GM06990 (cell line): ENCODE measurements around the gene ABCC5.
A peak's percentile ranks its signal among the peaks of the same experiment; 100 is the strongest.

Experiments used
- DNase-seq: peaks from one replicate; pipeline ENCODE4 v3.0.0-alpha.2; 2011; ENCODE audit not compliant: insufficient read length; ENCODE audit errors: extremely low read depth
- H3K27me3 ChIP-seq: replicated peaks from 2 replicates; pipeline ENCODE4 v1.6.0; 2011; ENCODE audit warnings: low read length; ENCODE audit not compliant: control insufficient read depth, insufficient read depth
- H3K36me3 ChIP-seq: 2 replicates; pipeline ENCODE4 v1.5.1; 2011; ENCODE audit warnings: low read length; ENCODE audit not compliant: control insufficient read depth, insufficient read depth
- H3K4me3 ChIP-seq: replicated peaks from 2 replicates; pipeline ENCODE4 v1.5.1; 2011; ENCODE audit warnings: low read depth, mild to moderate bottlenecking, control low read depth, low read length
- TF ChIP-seq, protein P1 (sequence below): IDR thresholded peaks from 2 replicates; pipeline ENCODE4 v1.5.1; 2011; ENCODE audit warnings: low read length, control low read depth, mild to moderate bottlenecking, inconsistent platforms; ENCODE audit not compliant: insufficient read depth, poor library complexity, severe bottlenecking

ABCC5 gene

DNA sequence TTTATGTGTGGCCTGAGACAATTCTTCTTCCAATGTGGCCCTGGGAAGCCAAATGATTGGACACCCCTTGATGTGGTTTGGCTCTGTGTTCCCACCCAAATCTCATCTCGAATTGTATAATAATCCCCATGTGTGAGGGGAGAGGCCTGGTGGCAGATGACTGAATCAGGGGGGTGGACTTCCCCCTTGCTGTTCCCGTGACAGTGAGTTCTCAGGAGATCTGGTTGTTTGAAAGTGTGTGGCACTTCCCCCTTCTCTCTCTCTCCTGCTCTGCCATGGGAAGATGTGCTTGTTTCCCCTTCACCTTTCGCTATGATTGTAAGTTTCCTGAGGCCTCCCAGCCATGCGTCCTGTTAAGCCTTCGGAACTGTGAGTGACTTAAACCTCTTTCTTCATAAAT, 72.9 kb downstream of the ABCC5 start:
- no peaks in the 10 kb centered on the region for H3K27me3 ChIP-seq
- TF ChIP-seq, protein P1, sequence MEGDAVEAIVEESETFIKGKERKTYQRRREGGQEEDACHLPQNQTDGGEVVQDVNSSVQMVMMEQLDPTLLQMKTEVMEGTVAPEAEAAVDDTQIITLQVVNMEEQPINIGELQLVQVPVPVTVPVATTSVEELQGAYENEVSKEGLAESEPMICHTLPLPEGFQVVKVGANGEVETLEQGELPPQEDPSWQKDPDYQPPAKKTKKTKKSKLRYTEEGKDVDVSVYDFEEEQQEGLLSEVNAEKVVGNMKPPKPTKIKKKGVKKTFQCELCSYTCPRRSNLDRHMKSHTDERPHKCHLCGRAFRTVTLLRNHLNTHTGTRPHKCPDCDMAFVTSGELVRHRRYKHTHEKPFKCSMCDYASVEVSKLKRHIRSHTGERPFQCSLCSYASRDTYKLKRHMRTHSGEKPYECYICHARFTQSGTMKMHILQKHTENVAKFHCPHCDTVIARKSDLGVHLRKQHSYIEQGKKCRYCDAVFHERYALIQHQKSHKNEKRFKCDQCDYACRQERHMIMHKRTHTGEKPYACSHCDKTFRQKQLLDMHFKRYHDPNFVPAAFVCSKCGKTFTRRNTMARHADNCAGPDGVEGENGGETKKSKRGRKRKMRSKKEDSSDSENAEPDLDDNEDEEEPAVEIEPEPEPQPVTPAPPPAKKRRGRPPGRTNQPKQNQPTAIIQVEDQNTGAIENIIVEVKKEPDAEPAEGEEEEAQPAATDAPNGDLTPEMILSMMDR: no peak
- H3K4me3 ChIP-seq: no peak overlapping the region
- H3K36me3 ChIP-seq: peaks cover 1% of the 10 kb centered on the region; the same call in 1 of the 2 replicates
- DNase-seq: no peak

DNA sequence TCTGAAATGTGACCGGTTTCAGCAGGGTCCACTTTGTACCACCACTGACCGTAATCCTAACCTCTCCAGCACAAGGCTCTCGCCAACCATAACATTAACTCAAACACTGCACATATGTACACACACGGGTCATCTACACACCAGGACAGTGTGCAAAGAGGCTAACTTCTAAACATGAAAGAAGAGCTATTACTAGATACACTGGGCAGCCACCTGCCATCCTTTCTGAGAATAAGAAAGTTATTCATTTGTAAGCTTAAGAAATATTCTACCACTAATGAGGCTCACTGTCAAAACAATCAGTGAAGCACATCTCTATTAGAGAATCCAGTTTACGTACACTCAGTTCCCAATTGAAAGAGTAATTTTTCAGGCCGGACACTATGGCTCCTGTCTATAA, 73.9 kb downstream of the ABCC5 start:
- no peaks in the 10 kb centered on the region for H3K27me3 ChIP-seq
- no peak for DNase-seq
- H3K36me3 ChIP-seq: peaks cover 1% of the 10 kb centered on the region; the same call in 1 of the 2 replicates
- no peak overlapping the region for H3K4me3 ChIP-seq
- TF ChIP-seq, protein P1: no peak

DNA sequence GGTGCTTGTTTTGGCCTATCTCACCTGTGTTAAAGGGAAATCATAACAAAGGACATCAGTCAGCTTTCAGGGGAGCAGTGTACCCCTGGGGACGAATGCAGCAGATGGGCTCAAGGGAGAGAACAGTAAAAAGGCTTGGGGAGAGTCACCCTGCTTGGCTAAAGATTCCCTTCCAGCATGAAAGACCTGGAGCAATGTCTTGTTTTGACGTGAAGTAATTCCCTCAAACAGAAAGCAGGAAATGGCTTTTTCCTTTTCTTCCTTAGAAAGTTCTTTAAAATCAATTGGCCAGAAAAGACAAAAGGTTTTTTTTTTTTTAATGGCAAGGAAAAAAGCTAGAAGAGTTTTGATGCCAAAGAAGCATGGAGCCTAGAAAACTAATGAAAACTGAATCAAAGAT, 76.5 kb downstream of the ABCC5 start:
- DNase-seq: no peak
- TF ChIP-seq, protein P1: no peak
- Histone ChIP-seq H3K36me3 (peaks cover 1% of the 10 kb centered on the region), H3K4me3 (no peak overlapping the region), H3K27me3 (no peaks in the 10 kb centered on the region)

DNA sequence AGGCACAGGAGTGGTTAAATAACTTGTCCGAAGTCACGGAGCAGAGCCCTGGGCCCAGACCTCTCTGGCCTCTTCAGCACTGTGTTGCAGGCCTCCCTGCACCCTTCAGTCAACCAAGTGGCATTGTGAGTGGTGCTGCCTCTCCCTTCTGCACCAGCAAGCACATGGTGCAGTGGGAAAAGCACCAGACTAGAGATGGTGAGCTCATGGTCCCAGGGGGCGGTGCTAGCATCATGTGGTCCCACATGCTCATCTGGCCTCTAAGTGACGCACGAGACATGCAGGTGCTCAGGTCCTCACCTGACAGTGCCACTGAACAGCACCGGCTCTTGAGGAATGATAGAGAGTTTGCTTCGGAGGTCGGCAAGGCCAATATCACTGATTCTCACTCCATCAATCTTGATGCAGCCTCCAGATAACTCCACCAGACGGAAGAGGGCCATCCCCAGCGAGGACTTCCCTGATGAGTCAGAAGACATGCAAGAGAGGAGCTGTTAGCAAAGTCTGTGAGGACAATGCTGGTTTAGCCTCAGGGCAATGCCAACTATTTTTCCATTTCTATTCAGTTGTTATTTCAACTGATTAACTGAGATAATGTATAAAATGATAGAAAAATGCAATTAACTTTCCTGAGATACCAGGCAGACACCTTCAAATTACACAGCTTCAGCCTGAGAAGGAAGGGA, 79.9 kb downstream of the ABCC5 start:
- Histone ChIP-seq H3K4me3 (no peak overlapping the region), H3K36me3 (peaks cover 1% of the 10 kb centered on the region), H3K27me3 (no peaks in the 10 kb centered on the region)
- TF ChIP-seq, protein P1: no peak
- DNase-seq: peak; percentile 26

DNA sequence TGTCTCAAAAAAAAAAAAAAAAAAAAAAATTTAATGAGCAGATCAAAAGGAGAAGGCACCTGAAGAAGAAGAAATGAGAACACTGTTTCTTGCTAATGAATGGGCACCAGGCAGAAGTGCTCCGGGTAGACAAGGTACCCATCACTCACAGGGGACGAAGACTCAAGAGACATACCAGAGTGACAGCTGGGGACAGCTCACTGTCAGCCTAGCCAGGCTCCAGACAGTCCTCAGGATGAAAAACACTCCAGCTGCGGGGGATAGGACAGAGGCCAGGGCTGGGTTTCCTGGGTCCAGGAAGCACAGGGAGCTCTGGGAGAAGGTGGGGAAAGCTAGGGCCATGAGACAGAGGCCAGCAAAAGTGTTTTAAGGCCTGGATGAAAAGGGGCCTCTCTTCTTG, 84.5 kb downstream of the ABCC5 start:
- H3K36me3 ChIP-seq: no peaks in the 10 kb centered on the region; the same call in 1 of the 2 replicates

More for the DNA sequence above, 84.5 kb downstream of the ABCC5 start:
- TF ChIP-seq, protein P1: no peak
- no peak overlapping the region for H3K4me3 ChIP-seq
- no peaks in the 10 kb centered on the region for H3K27me3 ChIP-seq
- DNase-seq: no peak
